Ascending aorta (tissue), 2 donors: Measurements from ENCODE around the gene MGST2. TPM values are rescaled to one million over a fixed set of nuclear protein-coding genes. Genes with fewer than 3 reads are reported as not detected.

ENCODE experiments used
- DNase-seq, 2 donors: peaks; one replicate each; pipeline ENCODE4 v3.0.0-alpha.2; 2019; ENCODE audit warnings: low spot score in 2 of 2
- H3K27ac ChIP-seq, 2 donors: fragments of 200-600 bp; sonication (generic); one replicate each; pipeline ENCODE4 v1.5.1; 2016 to 2017; ENCODE audit warnings: mild to moderate bottlenecking in 1 of 2
- H3K27me3 ChIP-seq: fragments of 200-600 bp; sonication (generic); one replicate; pipeline ENCODE4 v1.5.1; 2017
- H3K36me3 ChIP-seq, 2 donors: fragments of 200-600 bp; sonication (generic); one replicate each; pipeline ENCODE4 v1.5.1; 2016
- H3K4me1 ChIP-seq, 2 donors: fragments of 200-600 bp; sonication (generic); one replicate each; pipeline ENCODE4 v1.5.1; 2016 to 2017; ENCODE audit warnings: mild to moderate bottlenecking in 1 of 2
- H3K4me3 ChIP-seq, 2 donors: fragments of 200-600 bp; sonication (generic); one replicate each; pipeline ENCODE4 v1.5.1; 2016 to 2017; ENCODE audit warnings: mild to moderate bottlenecking in 1 of 2
- H3K9me3 ChIP-seq, 2 donors: fragments of 200-600 bp; sonication (generic); one replicate each; pipeline ENCODE4 v1.5.1; 2016
- CTCF ChIP-seq, 3 experiments: fragments of 200-600 bp in 2 of 3; fragments of 450-650 bp in 1 of 3; sonication (generic) in 2 of 3; IDR thresholded peaks; one replicate each; pipeline ENCODE4 v1.5.1; 2016 to 2019; ENCODE audit warnings: antibody characterized with exemption in 3 of 3, mild to moderate bottlenecking in 1 of 3, moderate library complexity in 1 of 3
- intact Hi-C: fragments of 100-400 bp; cut with DNase I; formaldehyde crosslinking; loops from one replicate; pipeline ENCODE4 v1.15.1; 2023
- total RNA-seq: library from RNA; depleted of rRNA; stranded (reverse); fragments of >200 nt; gene quantifications from one replicate; pipeline ENCODE4 v1.1.0, GENCODE V29; 2016

Gene MGST2
- total RNA-seq, 1 donor from 2014 or later: 34.4 TPM

GRCh38 chr4:139625093-139625455, 40.5 kb upstream of the MGST2 start:
- no peak overlapping the region for H3K27ac ChIP-seq
- H3K36me3 ChIP-seq: no peaks in the 10 kb centered on the region
- intact Hi-C loops: no loop called here
- TF ChIP-seq CTCF (IDR thresholded peaks at IDR 0.05): no peak
- no peaks in the 10 kb centered on the region for H3K4me1 ChIP-seq
- H3K4me3 ChIP-seq: no peak overlapping the region
- H3K9me3 ChIP-seq: no peaks in the 10 kb centered on the region
- H3K27me3 ChIP-seq: no peaks in the 10 kb centered on the region
- DNase-seq: no peak

GRCh38 chr4:139625482-139625881, 40.1 kb upstream of the MGST2 start:
- no peak for TF ChIP-seq CTCF (IDR thresholded peaks at IDR 0.05)
- no peak for DNase-seq
- Histone ChIP-seq H3K36me3 (no peaks in the 10 kb centered on the region), H3K9me3 (no peaks in the 10 kb centered on the region), H3K27ac (no peak overlapping the region), H3K4me1 (no peaks in the 10 kb centered on the region), H3K27me3 (no peaks in the 10 kb centered on the region), H3K4me3 (no peak overlapping the region)
- intact Hi-C loops: no loop called here

GRCh38 chr4:139628184-139629012, 37.2 kb upstream of the MGST2 start:
- no peaks in the 10 kb centered on the region for H3K36me3 ChIP-seq
- H3K9me3 ChIP-seq: no peaks in the 10 kb centered on the region
- H3K27me3 ChIP-seq: no peaks in the 10 kb centered on the region
- no peak for DNase-seq
- H3K4me1 ChIP-seq: no peaks in the 10 kb centered on the region
- intact Hi-C loops: no loop called here
- no peak for TF ChIP-seq CTCF (IDR thresholded peaks at IDR 0.05)
- H3K27ac ChIP-seq: no peak overlapping the region
- H3K4me3 ChIP-seq: no peak overlapping the region

DNA sequence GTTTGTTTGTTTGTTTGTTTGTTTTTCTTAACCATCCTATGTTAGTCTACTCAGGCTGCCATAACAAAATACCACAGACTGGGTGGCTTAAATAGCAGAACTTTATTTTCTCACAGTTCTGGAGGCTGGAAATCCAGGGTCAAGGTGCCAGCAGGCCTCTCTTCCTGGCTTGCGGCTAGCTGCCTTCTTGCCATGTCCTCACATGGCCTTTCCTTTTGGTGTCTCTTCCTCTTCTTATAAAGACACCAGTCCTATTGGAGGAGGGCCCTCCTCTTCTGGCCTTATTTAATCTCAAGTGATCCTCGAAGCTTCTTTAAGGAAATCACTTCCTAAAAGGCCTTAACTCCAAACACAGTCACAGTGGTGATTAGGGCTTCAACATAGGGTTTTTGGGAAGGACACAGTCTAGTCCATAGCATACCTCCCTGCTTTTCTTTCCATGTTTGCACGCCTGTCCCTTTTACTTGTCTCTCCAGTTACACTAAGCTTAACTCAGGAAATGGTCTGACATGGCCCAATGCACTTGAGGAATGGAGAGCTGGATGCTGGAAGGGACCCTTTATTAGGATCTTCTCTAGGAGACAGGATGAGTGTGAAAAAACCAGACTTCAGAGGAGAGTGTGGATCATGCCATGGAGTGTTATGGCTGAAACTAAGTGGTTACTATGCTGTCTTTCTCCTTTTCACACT, 36.0 kb upstream of the MGST2 start:
- Histone ChIP-seq H3K36me3 (no peaks in the 10 kb centered on the region), H3K9me3 (no peaks in the 10 kb centered on the region), H3K4me1 (no peaks in the 10 kb centered on the region), H3K27ac (no peak overlapping the region), H3K27me3 (no peaks in the 10 kb centered on the region), H3K4me3 (no peak overlapping the region)
- DNase-seq: no peak
- no peak for TF ChIP-seq CTCF (IDR thresholded peaks at IDR 0.05)
- intact Hi-C loops: loop anchor here (5.0 kb wide), 2 partner anchors 132 to 212 kb away; no protein-coding TSS in a partner anchor

- no peaks in the 10 kb centered on the region for H3K36me3 ChIP-seq
- TF ChIP-seq CTCF (IDR thresholded peaks at IDR 0.05): no peak
- H3K27me3 ChIP-seq: no peaks in the 10 kb centered on the region
- intact Hi-C loops: loop anchor here (5.0 kb wide), 2 partner anchors 133 to 213 kb away; no protein-coding TSS in a partner anchor
- no peaks in the 10 kb centered on the region for H3K4me1 ChIP-seq
- H3K4me3 ChIP-seq: no peak overlapping the region
- DNase-seq: no peak
- H3K27ac ChIP-seq: no peak overlapping the region
- no peaks in the 10 kb centered on the region for H3K9me3 ChIP-seq
Measured at GRCh38 chr4:139630126-139630495, 35.5 kb upstream of the MGST2 start.
